EH (cell line): ENCODE results near the gene ARFIP1.
A peak's percentile ranks its signal among the peaks of the same experiment; 100 is the strongest.

Source experiments
- DNase-seq: peaks from one replicate; pipeline ENCODE4 v3.0.0-alpha.2; 2015; ENCODE audit warnings: low read depth

Gene ARFIP1

GRCh38 chr4:152898606-152899005 lies 118.9 kb downstream of the ARFIP1 start:
- DNase-seq = no peak

- DNase-seq = no peak
Observed at GRCh38 chr4:152900395-152900794, 120.6 kb downstream of the ARFIP1 start.

- DNase-seq = no peak
Observed at GRCh38 chr4:152901205-152901604, 121.5 kb downstream of the ARFIP1 start.

GRCh38 chr4:152903658-152904057 lies 123.9 kb downstream of the ARFIP1 start:
- DNase-seq = no peak

GRCh38 chr4:152909901-152910300 lies 130.1 kb downstream of the ARFIP1 start:
- DNase-seq = no peak

GRCh38 chr4:152910521-152910920 lies 130.8 kb downstream of the ARFIP1 start:
- no peak for DNase-seq

- no peak for DNase-seq
Observed at GRCh38 chr4:152917543-152918395, 138.0 kb downstream of the ARFIP1 start.

- DNase-seq = no peak
Observed at GRCh38 chr4:152919826-152920225, 140.1 kb downstream of the ARFIP1 start.

GRCh38 chr4:152920768-152921167 lies 141.0 kb downstream of the ARFIP1 start:
- no peak for DNase-seq

- DNase-seq = no peak
Observed at GRCh38 chr4:152921284-152921683, 141.5 kb downstream of the ARFIP1 start.

GRCh38 chr4:152925851-152926250 lies 146.1 kb downstream of the ARFIP1 start:
- no peak for DNase-seq

GRCh38 chr4:152926959-152927358 lies 147.2 kb downstream of the ARFIP1 start:
- no peak for DNase-seq

GRCh38 chr4:152927737-152928136 lies 148.0 kb downstream of the ARFIP1 start:
- DNase-seq = no peak

- DNase-seq = no peak
Observed at GRCh38 chr4:152928286-152928685, 148.5 kb downstream of the ARFIP1 start.

- DNase-seq = no peak
Observed at GRCh38 chr4:152929888-152930287, 150.1 kb downstream of the ARFIP1 start.

- no peak for DNase-seq
Observed at GRCh38 chr4:152935143-152935542, 155.4 kb downstream of the ARFIP1 start.

GRCh38 chr4:152935631-152936445 lies 156.1 kb downstream of the ARFIP1 start, which contains the start of gene FHDC1:
TSS of gene FHDC1 (plus strand) at chr4:152936323. CDS start at chr4:152943058, 6,735 bp downstream.
- DNase-seq = peak; percentile 22

GRCh38 chr4:152936446-152937335 lies 156.9 kb downstream of the ARFIP1 start:
- DNase-seq = peak; percentile 41

- peak; percentile 55 for DNase-seq
Observed at GRCh38 chr4:152937336-152938236, 157.8 kb downstream of the ARFIP1 start.

GRCh38 chr4:152938237-152938947 lies 158.6 kb downstream of the ARFIP1 start:
- no peak for DNase-seq
